ENCODE results near the gene STK33.

STK33 gene

DNA sequence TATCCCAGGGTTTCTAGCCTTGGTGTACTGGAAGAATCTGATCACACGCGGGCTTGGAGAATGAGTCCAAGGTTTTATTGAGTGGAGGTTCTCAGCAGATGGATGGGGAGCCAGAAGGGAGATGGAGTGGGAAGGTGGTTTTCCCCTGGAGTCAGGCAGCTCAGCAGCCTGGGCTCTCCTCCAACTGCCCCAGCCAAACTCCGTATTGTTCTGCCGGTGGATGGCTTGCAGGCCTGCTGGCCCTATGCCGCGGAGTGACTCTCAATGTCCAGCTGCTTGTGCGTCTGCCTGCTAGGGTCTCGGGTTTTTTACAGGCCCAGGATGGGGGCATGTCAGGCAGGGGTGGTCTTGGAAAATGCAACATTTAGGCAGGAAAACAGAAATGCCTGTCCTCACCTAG is 168.0 kb downstream of the STK33 start:
- DNase-seq (ENCODE audit: low read depth) = no peak

DNA sequence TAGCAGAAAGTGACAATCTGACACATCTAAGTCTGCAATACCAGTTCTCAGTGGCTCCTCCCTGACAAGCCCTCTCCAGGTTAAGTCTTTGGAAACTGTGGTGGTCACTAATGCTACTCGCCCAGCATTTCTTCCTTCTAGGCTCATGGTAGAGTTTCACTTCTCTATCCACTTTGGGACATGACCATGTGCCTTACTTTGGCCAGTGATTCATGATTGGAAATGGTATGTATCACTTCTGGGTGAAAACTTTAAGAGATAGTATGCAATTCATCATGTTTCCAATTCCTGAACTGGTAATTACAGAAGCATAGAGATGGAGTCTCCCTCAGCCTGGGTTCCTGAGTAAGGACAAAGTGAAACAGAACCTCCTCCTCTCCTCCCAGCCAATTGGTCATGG is 178.8 kb downstream of the STK33 start:
- DNase-seq (ENCODE audit: low read depth) = no peak

GRCh38 chr11:8408151-8408941 is 185.7 kb downstream of the STK33 start:
- no peak for DNase-seq (ENCODE audit: low read depth)

GRCh38 chr11:8403310-8403709 is 190.7 kb downstream of the STK33 start:
- DNase-seq (ENCODE audit: low read depth) = peak; percentile 28

DNA sequence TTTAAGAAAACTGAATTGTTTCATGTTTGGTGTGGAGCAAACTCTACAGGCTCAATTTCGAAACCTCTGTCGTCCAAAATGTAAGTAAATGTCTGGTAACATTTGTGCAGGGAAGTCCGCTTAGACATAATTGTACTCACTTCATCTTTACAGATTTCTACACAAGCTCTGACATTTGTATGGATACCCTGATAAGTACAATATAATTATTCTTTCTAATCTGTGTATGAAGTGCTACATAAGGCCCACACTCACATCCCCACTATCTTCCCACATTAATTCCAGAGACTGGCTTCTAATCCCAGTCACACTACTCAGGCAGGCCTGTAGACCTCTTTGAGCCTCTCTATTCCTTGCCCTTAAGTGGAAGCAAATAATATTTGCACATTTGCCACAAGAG is 201.1 kb downstream of the STK33 start:
- no peak for DNase-seq (ENCODE audit: low read depth)

DNA sequence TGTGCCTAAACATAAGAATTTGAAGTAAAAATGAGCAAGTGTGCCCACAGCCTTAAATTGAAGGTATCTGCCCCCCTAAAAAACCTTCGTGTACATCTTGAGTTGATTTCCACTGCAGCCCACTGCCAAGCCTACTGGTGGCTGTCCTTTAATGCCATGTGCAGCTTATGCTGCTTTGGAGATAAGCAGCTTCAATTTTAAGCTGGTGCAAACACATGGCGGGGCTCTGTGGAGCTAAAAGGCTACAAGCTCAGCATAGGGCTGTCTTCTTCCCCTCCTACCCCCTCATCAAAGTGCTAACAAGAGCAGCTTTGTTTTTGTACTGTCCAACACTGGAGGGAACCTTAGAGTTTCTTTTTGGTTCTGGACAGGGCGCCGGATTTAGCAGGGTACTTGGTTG is 201.9 kb downstream of the STK33 start:
- DNase-seq (ENCODE audit: low read depth) = no peak

DNA sequence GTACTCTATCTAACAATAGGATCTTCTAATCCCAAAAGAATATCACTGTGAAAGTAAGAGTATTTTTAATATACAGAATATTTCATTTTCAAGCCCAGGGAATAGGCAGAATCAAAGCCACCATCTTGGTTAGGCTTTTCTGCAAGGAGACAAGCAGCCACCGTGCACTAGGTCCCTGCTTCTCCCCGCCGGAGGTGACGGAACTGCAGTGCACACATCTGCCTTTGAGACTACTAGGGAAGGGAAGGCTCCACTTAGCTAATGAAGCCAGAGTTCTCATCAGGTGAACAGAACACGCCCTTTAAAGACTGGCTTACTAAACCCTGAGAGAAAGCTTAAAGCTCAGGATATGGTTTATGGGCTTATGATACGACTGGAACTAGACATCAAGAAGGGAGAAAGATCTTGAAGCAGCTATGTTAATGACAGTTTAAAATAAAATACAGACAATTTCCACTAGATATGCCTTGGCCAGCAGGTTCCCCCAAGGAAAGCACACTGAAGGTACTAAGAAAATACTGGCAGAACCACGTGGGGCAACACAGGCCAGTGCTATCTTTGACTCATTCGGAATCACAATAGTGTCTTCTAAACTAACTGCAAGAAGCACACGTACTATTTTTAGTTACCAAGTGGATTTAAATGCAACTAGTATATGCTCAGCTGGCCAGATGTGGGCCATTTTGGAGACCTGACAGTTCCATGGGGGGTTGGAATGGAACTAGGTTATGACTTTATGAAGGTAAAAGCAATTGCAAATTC is 203.0 kb downstream of the STK33 start:
- no peak for DNase-seq (ENCODE audit: low read depth)

DNA sequence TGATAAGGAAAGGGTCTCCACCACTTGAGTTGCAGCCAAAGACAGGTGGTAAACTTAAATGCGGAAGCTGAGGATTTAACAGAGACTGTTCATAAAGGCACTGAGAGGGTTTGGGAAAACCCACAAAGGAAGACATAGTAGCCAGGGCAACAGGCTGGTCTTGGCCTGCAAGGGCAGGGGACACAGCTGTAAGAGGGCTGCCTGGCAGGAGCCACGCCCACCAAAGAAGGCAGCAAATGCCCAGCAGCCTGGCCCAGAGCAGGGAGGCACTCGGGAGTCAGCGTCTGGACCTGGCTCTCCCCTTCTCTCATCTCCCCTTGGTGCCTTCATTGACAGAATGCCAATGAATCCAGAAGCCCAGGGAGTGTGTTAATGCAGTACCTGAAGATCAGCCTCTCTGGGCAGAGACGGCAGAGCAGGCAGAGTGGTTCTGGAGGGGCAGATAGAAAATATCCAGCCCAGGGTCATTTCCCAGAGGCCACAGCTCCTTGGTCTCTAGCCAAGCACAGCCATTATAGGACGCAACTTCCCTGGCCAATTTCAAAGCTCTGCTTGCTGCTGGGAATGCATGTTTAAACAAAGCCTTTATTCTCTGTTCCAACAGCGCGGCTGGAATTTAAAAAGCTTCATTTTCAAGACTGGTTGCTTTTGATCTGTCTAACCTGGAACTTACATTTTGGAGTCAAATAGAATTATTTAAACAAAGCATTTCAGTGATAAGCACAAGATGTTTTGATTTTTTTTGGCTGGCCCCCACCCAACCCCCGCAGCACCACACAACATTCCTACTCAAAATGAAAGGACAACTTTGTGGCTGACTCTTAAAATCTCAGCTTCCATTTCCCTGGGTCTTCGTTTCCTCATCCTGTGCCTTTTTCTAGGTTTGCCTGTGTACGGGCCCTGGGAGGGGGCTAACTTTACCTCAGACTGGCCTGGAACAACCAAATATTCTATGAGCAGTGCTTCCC is 204.7 kb downstream of the STK33 start:
- DNase-seq (ENCODE audit: low read depth) = peak; percentile 4

GRCh38 chr11:8387693-8388092 is 206.3 kb downstream of the STK33 start:
- DNase-seq (ENCODE audit: low read depth) = no peak

GRCh38 chr11:8387141-8387540 is 206.9 kb downstream of the STK33 start:
- DNase-seq (ENCODE audit: low read depth) = no peak

DNA sequence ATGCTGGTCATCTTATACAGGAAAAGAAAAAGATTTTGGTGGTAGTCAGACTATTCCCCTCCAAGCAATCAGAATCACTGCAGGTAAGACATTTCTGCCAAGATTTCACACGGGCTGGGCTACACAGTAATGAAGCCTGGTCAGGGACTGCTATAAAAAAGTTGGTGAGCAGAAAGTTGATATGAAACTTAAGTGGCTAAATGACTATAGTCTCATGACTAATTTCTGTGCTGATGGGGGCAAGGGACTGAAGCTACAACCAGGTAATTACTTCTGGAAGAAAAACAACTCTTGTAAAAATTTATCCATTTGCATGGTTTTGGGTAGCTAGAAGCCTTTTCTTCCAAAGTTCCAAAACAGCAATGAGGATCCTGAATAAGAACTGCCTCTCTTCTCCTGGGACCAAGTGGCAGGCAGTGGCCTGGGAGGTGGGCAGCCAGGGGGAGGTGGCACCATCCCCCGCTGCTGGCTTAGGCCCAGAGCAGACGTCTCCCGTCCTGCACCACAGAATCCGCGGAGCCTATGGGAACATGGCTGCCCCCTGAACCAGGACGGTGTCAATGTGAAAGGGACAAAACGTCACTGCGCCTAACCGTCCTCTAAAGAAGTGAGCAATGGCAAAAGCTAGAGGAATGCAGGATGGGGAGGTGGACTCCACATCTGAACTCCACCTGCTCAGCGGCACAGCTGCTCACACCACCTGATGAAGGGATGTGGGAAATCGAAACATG is 207.7 kb downstream of the STK33 start:
- no peak for DNase-seq (ENCODE audit: low read depth)

- DNase-seq (ENCODE audit: low read depth) = peak; percentile 96
Observed at GRCh38 chr11:8384199-8384821, 209.7 kb downstream of the STK33 start.

DNA sequence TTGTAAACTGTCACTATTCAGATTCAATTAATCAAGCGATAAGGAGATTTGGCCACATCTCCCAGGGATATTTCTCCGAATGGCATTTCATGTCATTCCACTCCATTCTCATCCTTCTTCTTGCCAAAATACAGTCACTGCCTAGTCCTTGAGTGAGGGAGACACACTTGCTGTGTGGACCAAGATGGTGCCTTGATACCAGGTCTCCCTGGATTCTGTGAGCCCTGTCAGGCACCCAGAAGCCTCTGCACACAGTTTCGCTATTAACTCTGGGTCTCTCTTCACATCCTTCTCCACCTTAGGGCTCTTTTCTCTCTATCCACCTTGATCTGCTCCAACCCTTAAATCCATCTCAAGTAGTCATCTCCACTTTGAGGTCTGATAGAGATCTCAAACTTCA is 210.4 kb downstream of the STK33 start:
- no peak for DNase-seq (ENCODE audit: low read depth)

DNA sequence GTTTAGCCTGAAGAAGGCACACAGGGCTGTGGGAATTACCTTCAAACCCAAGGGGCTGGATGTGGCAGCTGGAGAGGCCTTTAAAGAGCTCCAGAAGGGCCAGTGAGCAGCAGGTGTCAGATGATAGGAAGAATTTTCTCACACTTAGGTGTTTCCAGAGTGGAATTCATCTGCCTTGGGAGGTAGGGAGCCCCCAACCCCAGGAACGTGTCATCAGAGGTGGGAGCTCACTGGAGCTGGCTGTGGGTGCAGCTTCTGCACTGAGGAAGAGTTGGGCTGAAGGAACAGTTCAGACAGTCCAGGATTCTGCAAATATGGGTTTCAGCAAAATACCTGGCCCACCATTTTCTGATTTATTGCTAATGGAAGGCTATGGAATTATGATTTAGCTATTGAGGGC is 210.8 kb downstream of the STK33 start:
- DNase-seq (ENCODE audit: low read depth) = no peak

DNA sequence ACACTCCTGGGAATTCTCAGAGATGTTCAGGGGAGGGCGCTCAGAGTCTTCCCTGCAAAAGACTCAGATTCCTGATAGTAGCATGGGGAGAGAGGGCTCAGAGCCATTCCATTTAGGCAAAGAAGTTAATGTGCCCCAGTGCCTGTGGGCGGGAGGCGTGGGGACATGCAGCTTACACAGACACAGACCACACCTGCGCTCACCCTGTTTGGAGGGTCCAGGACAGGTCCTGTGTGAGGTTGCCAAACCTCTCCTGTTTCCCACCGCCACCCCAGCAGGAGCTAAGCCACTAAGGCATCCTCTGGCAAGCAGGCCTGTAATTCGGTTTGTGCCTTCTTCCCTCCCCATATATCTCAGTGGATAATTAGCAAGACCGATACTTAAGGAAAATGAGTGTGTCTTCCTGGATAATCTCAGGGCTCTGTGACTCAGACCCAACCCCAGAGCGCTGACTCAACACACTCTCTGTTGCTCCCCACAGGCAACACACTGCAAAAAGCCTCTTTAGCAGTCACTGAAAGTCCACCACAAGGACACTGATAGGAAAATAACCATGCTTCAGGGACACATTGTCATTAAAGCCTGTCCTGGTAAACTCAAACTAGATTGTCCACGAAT is 211.5 kb downstream of the STK33 start:
- DNase-seq (ENCODE audit: low read depth) = peak; percentile 87

GRCh38 chr11:8381871-8382396 is 212.1 kb downstream of the STK33 start:
- no peak for DNase-seq (ENCODE audit: low read depth)

DNA sequence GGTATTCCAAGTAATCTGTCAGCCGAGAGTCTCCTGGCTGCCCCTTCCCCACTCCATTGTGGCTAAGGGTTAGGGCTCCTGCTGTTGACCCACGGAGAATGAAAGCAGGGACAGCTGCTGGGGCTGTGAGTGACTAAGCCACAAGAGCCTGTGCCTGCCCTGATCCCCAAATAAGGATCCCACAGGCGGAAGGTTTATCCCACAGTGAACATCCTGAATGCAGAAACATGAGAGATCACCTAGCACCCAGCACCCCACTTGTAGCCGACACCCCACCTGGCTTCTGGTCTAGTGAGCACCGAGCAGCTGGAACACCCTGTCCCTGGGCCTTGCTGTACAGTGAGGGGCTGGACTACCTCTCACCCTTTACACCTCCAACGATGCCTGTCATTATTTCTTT is 212.7 kb downstream of the STK33 start:
- no peak for DNase-seq (ENCODE audit: low read depth)

DNA sequence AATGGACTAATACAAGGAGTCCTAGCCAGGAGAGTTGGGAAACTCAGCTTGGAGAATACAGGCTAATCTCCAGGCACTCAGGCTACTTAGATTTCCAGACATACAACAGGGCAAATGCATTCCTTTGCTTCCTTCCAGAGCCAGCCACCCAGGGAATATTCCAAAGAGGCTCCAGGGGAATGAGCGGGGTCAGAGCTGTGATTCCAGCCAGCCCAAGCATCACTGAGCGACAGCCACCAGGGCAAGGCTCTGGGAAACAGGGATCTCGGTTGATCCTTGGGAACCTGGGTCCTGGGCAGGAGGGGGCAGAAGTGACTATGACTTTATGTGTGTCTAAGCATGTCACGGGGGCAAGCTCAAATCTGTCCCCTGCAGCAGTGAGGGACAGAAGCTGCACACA is 218.1 kb downstream of the STK33 start:
- no peak for DNase-seq (ENCODE audit: low read depth)

GRCh38 chr11:8375460-8375859 is 218.6 kb downstream of the STK33 start:
- DNase-seq (ENCODE audit: low read depth) = no peak

DNA sequence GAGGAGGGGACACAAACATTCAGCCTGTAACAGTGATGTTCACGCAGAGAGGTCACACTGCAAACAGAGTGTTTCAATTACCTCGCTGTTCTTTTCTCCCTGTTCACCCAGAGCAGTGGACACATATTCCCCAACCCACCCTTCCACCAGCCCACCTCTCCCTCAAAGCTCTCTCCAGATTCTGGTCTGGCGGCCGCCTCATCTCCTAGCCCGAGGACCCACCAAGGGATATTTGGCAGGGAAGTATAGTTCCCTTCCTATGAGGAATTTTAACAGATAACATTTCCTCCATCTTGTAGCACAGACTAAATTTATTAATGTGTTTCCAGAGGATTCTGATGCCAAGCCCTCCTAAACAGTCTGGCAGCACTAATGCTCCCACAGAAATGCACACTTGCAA is 219.3 kb downstream of the STK33 start:
- DNase-seq (ENCODE audit: low read depth) = no peak
